Endometrial microvascular endothelial cells (primary cell): ENCODE results near the gene GRK2. TPM values are rescaled to one million over a fixed set of nuclear protein-coding genes. Genes with fewer than 3 reads are reported as not detected.
"Not testable (repeated sequence)": the region's sequence is repeated elsewhere in the genome, so short reads cannot be mapped to it uniquely, and the experiment has no call there.

Source experiments
- in situ Hi-C: cut with HindIII; loops from 2 replicates; pipeline ENCODE4 v1.10.0; 2017; ENCODE audit warnings: low sequenced_read_pairs, low pct_unique_long_range_greater_than_20kb; ENCODE audit errors: inconsistent ontology term
- total RNA-seq: library from RNA; depleted of rRNA; stranded (reverse); fragments of >200 nt; gene quantifications from one replicate; pipeline ENCODE4 v1.2.3, GENCODE V29; 2015; ENCODE audit errors: inconsistent ontology term

GRK2 gene
- total RNA-seq, 1 donor from 2014 or later: 70.4 TPM

GRCh38 chr11:67252831-67253239 is 13.4 kb upstream of the GRK2 start:
- in situ Hi-C loops: no loop called here

GRCh38 chr11:67253872-67254624 is 12.2 kb upstream of the GRK2 start:
- in situ Hi-C loops: no loop called here

GRCh38 chr11:67254798-67255197 is 11.5 kb upstream of the GRK2 start:
- in situ Hi-C loops: no loop called here

GRCh38 chr11:67255353-67255752 is 10.9 kb upstream of the GRK2 start:
- in situ Hi-C loops: no loop called here

- in situ Hi-C loops: no loop called here
Measured at GRCh38 chr11:67255864-67256263, 10.4 kb upstream of the GRK2 start.

- in situ Hi-C loops: no loop called here
Measured at GRCh38 chr11:67256477-67257135, 9.7 kb upstream of the GRK2 start.

- in situ Hi-C loops: no loop called here
Measured at GRCh38 chr11:67260406-67260805, 5.9 kb upstream of the GRK2 start.

- in situ Hi-C loops: not testable (repeated sequence)
Measured at GRCh38 chr11:67260885-67261639, 5.2 kb upstream of the GRK2 start.

GRCh38 chr11:67261640-67261945 is 4.7 kb upstream of the GRK2 start:
- in situ Hi-C loops: no loop called here

- in situ Hi-C loops: no loop called here
Measured at GRCh38 chr11:67261946-67262681, 4.2 kb upstream of the GRK2 start.

- in situ Hi-C loops: no loop called here
Measured at GRCh38 chr11:67262731-67263675, 3.3 kb upstream of the GRK2 start.

- in situ Hi-C loops: no loop called here
Measured at GRCh38 chr11:67264260-67264659, 2.0 kb upstream of the GRK2 start.

GRCh38 chr11:67264877-67265632 is 1.2 kb upstream of the GRK2 start:
- in situ Hi-C loops: no loop called here

- in situ Hi-C loops: no loop called here
Measured at GRCh38 chr11:67265633-67266448, 432 bp upstream of the GRK2 start.

GRCh38 chr11:67267188-67268080 is 1.2 kb downstream of the GRK2 start:
- in situ Hi-C loops: no loop called here
